OCI-LY1 (cell line): ENCODE data around the gene PSMD1.
"Not testable (repeated sequence)": the region's sequence is repeated elsewhere in the genome, so short reads cannot be mapped to it uniquely, and the experiment has no call there.

Experiments used
- H2AFZ ChIP-seq: fragments of 200-600 bp; sonication (generic), shearing (Covaris generic); 2 replicates; pipeline ENCODE4 v1.6.0; 2014; ENCODE audit warnings: antibody characterized with exemption, mild to moderate bottlenecking, low read length
- H3F3A ChIP-seq: fragments of 200-600 bp; sonication (generic), shearing (Covaris generic); 2 replicates; pipeline ENCODE4 v1.6.0; 2014; ENCODE audit warnings: mild to moderate bottlenecking, antibody characterized with exemption, low read length, moderate library complexity; ENCODE audit not compliant: insufficient read depth
- H3K27ac ChIP-seq: fragments of 200-600 bp; sonication (generic); 2 replicates; pipeline ENCODE4 v1.5.1; 2014; ENCODE audit warnings: low read length, mixed run types, mild to moderate bottlenecking, low read depth; ENCODE audit not compliant: poor library complexity, severe bottlenecking
- H3K27me3 ChIP-seq: fragments of 200-600 bp; sonication (generic); 2 replicates; pipeline ENCODE4 v1.6.0; 2014; ENCODE audit warnings: antibody characterized with exemption, mild to moderate bottlenecking, low read length, moderate library complexity; ENCODE audit not compliant: insufficient read depth
- H3K36me3 ChIP-seq: fragments of 200-600 bp; sonication (generic); 2 replicates; pipeline ENCODE4 v1.6.1; 2014; ENCODE audit warnings: mild to moderate bottlenecking, antibody characterized with exemption, low read length, moderate library complexity, mixed read lengths; ENCODE audit not compliant: insufficient read depth
- H3K4me1 ChIP-seq: fragments of 200-600 bp; sonication (generic); 2 replicates; pipeline ENCODE4 v1.5.1; 2014; ENCODE audit warnings: mild to moderate bottlenecking, low read length, moderate library complexity; ENCODE audit not compliant: insufficient read depth, severe bottlenecking
- H3K4me2 ChIP-seq: fragments of 200-600 bp; sonication (generic), shearing (Covaris generic); 2 replicates; pipeline ENCODE4 v1.6.1; 2014; ENCODE audit warnings: low read length
- H3K4me3 ChIP-seq: fragments of 200-600 bp; sonication (generic); 2 replicates; pipeline ENCODE4 v1.5.1; 2014; ENCODE audit warnings: low read length, low read depth, mild to moderate bottlenecking, mixed read lengths; ENCODE audit not compliant: poor library complexity, severe bottlenecking
- H3K79me2 ChIP-seq: fragments of 200-600 bp; shearing (Covaris generic); 2 replicates; pipeline ENCODE4 v1.6.1; 2016; ENCODE audit warnings: mixed run types, low read length, mixed read lengths; ENCODE audit not compliant: insufficient read depth
- H3K9ac ChIP-seq: fragments of 200-600 bp; sonication (generic), shearing (Covaris generic); 2 replicates; pipeline ENCODE4 v1.6.1; 2014; ENCODE audit warnings: mild to moderate bottlenecking, low read length, mixed read lengths
- H3K9me2 ChIP-seq: fragments of 200-600 bp; sonication (generic), shearing (Covaris generic); 2 replicates; pipeline ENCODE4 v1.6.1; 2014; ENCODE audit warnings: low read depth, mild to moderate bottlenecking, low read length, mixed read lengths
- H3K9me3 ChIP-seq: fragments of 200-600 bp; shearing (Covaris generic); 2 replicates; pipeline ENCODE4 v1.6.1; 2014; ENCODE audit warnings: low read length, mixed read lengths
- H4K20me1 ChIP-seq: fragments of 200-600 bp; sonication (generic), shearing (Covaris generic); 2 replicates; pipeline ENCODE4 v1.6.0; 2016; ENCODE audit warnings: mild to moderate bottlenecking, low read length; ENCODE audit not compliant: insufficient read depth
- CTCF ChIP-seq: fragments of 200-600 bp; sonication (generic), shearing (Covaris generic); IDR thresholded peaks from 2 replicates; pipeline ENCODE4 v1.5.1; 2017; ENCODE audit warnings: mild to moderate bottlenecking, antibody characterized with exemption, low read length, moderate library complexity, mixed read lengths
- EZH2 ChIP-seq: fragments of 200-600 bp; sonication (generic), shearing (Covaris generic); IDR thresholded peaks from 2 replicates; pipeline ENCODE4 v1.8.0; 2017; ENCODE audit warnings: borderline replicate concordance, mixed run types, mild to moderate bottlenecking, antibody characterized with exemption, low read length, moderate library complexity, mixed read lengths

PSMD1 gene

GRCh38 chr2:231138699-231139098 is 82.0 kb downstream of the PSMD1 start:
- H3F3A ChIP-seq, result no peaks in the 10 kb centered on the region
- H3K9me3 ChIP-seq, result no peaks in the 10 kb centered on the region
- no peak overlapping the region for H3K4me3 ChIP-seq

GRCh38 chr2:231139796-231140195 is 83.1 kb downstream of the PSMD1 start:
- H3K9me3 ChIP-seq, result no peaks in the 10 kb centered on the region
- H3K79me2 ChIP-seq, result 0 out of 2 replicates have a peak, but pooled peaks cover 3% of the 10 kb centered on the region
- H4K20me1 ChIP-seq, result no peaks in the 10 kb centered on the region
- H3K4me1 ChIP-seq, result peaks cover 8% of the 10 kb centered on the region
- no peak overlapping the region for H3K9ac ChIP-seq
- H3K4me3 ChIP-seq, result no peak overlapping the region
- no peak overlapping the region for H3K27ac ChIP-seq
- no peaks in the 10 kb centered on the region for H3F3A ChIP-seq
- no peak overlapping the region for H3K4me2 ChIP-seq
- H3K9me2 ChIP-seq, result no peaks in the 10 kb centered on the region
- no peaks in the 10 kb centered on the region for H3K27me3 ChIP-seq
- H3K36me3 ChIP-seq, result peaks cover 26% of the 10 kb centered on the region; the same call in 1 of the 2 replicates
- no peak overlapping the region for H2AFZ ChIP-seq
- TF ChIP-seq EZH2 (no peak), CTCF (no peak)

More at GRCh38 chr2:231138699-231139098, 82.0 kb downstream of the PSMD1 start:
- TF ChIP-seq CTCF (no peak), EZH2 (no peak)
- H3K27me3 ChIP-seq, result no peaks in the 10 kb centered on the region
- no peaks in the 10 kb centered on the region for H4K20me1 ChIP-seq
- no peaks in the 10 kb centered on the region for H3K9me2 ChIP-seq
- H2AFZ ChIP-seq, result no peak overlapping the region
- no peak overlapping the region for H3K4me2 ChIP-seq
- 0 out of 2 replicates have a peak, but pooled peaks cover 3% of the 10 kb centered on the region for H3K79me2 ChIP-seq
- peaks cover 8% of the 10 kb centered on the region for H3K4me1 ChIP-seq
- no peak overlapping the region for H3K9ac ChIP-seq
- H3K36me3 ChIP-seq, result peaks cover 25% of the 10 kb centered on the region; the same call in 1 of the 2 replicates
- no peak overlapping the region for H3K27ac ChIP-seq

- H3K4me1 ChIP-seq, H3K9me2 ChIP-seq, H3K27ac ChIP-seq, H3K79me2 ChIP-seq, H4K20me1 ChIP-seq, H2AFZ ChIP-seq, H3F3A ChIP-seq, H3K9ac ChIP-seq, H3K27me3 ChIP-seq, H3K4me2 ChIP-seq, H3K9me3 ChIP-seq, H3K4me3 ChIP-seq: not testable (repeated sequence)
- H3K36me3 ChIP-seq, result peaks cover 31% of the 10 kb centered on the region; the same call in 1 of the 2 replicates
Measured at GRCh38 chr2:231140808-231141207, 84.1 kb downstream of the PSMD1 start.

GRCh38 chr2:231144896-231145295 is 88.2 kb downstream of the PSMD1 start:
- no peak overlapping the region for H3K4me2 ChIP-seq
- no peaks in the 10 kb centered on the region for H4K20me1 ChIP-seq
- TF ChIP-seq CTCF, result no peak
- TF ChIP-seq EZH2, result no peak
- no peaks in the 10 kb centered on the region for H3K4me1 ChIP-seq
- H3F3A ChIP-seq, result no peaks in the 10 kb centered on the region
- H3K79me2 ChIP-seq, result no peaks in the 10 kb centered on the region
- H3K36me3 ChIP-seq, result peaks cover 49% of the 10 kb centered on the region
- no peaks in the 10 kb centered on the region for H3K9me3 ChIP-seq
- no peak overlapping the region for H3K27ac ChIP-seq
- H3K9me2 ChIP-seq, result no peaks in the 10 kb centered on the region
- H3K9ac ChIP-seq, result no peak overlapping the region
- H2AFZ ChIP-seq, result no peak overlapping the region
- H3K4me3 ChIP-seq, result no peak overlapping the region
- H3K27me3 ChIP-seq, result no peaks in the 10 kb centered on the region
